ENCODE results near the gene ZFP36L1.

Gene ZFP36L1
- 90.5 to 204 (median 120) reads per million in 3 experiments for total RNA-seq

GRCh38 chr14:68792979-68793733 is at the start of gene ZFP36L1:
Gene ZFP36L1, minus strand, starts transcription at chr14:68793067. Its CDS starts 129 bp downstream, at chr14:68792938.
- peak; percentile 94 for DNase-seq

- DNase-seq: no peak
Observed at GRCh38 chr14:68842298-68842697, 49.4 kb upstream of the ZFP36L1 start.

GRCh38 chr14:68841016-68841809 is 48.3 kb upstream of the ZFP36L1 start:
- no peak for DNase-seq

GRCh38 chr14:68840454-68840853 is 47.6 kb upstream of the ZFP36L1 start:
- no peak for DNase-seq

- DNase-seq: no peak
Observed at GRCh38 chr14:68836082-68836481, 43.2 kb upstream of the ZFP36L1 start.

GRCh38 chr14:68834816-68835215 is 41.9 kb upstream of the ZFP36L1 start:
- no peak for DNase-seq

- no peak for DNase-seq
Observed at GRCh38 chr14:68828698-68829097, 35.8 kb upstream of the ZFP36L1 start.

GRCh38 chr14:68825729-68826128 is 32.9 kb upstream of the ZFP36L1 start:
- no peak for DNase-seq

GRCh38 chr14:68824517-68825347 is 31.9 kb upstream of the ZFP36L1 start:
- no peak for DNase-seq

- DNase-seq: no peak
Observed at GRCh38 chr14:68824207-68824516, 31.3 kb upstream of the ZFP36L1 start.

GRCh38 chr14:68823434-68824206 is 30.8 kb upstream of the ZFP36L1 start:
- DNase-seq: no peak

GRCh38 chr14:68822926-68823325 is 30.1 kb upstream of the ZFP36L1 start:
- no peak for DNase-seq

- DNase-seq: no peak
Observed at GRCh38 chr14:68822132-68822651, 29.3 kb upstream of the ZFP36L1 start.

- DNase-seq: peak; percentile 34
Observed at GRCh38 chr14:68820999-68821683, 28.3 kb upstream of the ZFP36L1 start.

GRCh38 chr14:68820536-68820935 is 27.7 kb upstream of the ZFP36L1 start:
- peak; percentile 79 for DNase-seq

GRCh38 chr14:68820119-68820518 is 27.3 kb upstream of the ZFP36L1 start:
- no peak for DNase-seq

- peak; percentile 39 for DNase-seq
Observed at GRCh38 chr14:68819260-68819691, 26.4 kb upstream of the ZFP36L1 start.

- DNase-seq: no peak
Observed at GRCh38 chr14:68817506-68818212, 24.8 kb upstream of the ZFP36L1 start.

GRCh38 chr14:68816943-68817430 is 24.1 kb upstream of the ZFP36L1 start:
- no peak for DNase-seq

GRCh38 chr14:68816183-68816942 is 23.5 kb upstream of the ZFP36L1 start:
- DNase-seq: peak; percentile 84

All from central memory CD4-positive, alpha-beta T cell (primary cell).